ENCODE data around the gene HSD17B14. TPM values are rescaled to one million over a fixed set of nuclear protein-coding genes. Genes with fewer than 3 reads are reported as not detected.

The HSD17B14 gene
- total and polyA plus RNA-seq, 4 donors, result 3.7 to 12.6 (median 8.1) TPM

GRCh38 chr19:48830965-48831364 is 5.3 kb downstream of the HSD17B14 start:
- no peak overlapping the region for H3K9ac ChIP-seq (ENCODE audit: low read depth in 1 of 2, low read length in 2 of 2)
- no peak overlapping the region for H3K4me3 ChIP-seq (ENCODE audit: low read depth in 1 of 3, low read length in 3 of 3)
- peaks cover 0 to 14% (median 4%) of the 10 kb centered on the region in 4 donors for H3K36me3 ChIP-seq (ENCODE audit: control insufficient read depth in 4 of 4, insufficient read depth in 3 of 4, low read depth in 1 of 4, low read length in 3 of 4)
- peaks cover 3 to 33% (median 24%) of the 10 kb centered on the region in 4 donors for H3K4me1 ChIP-seq (ENCODE audit: control insufficient read depth in 4 of 4, insufficient read depth in 4 of 4, low read length in 3 of 4)
- no peaks in the 10 kb centered on the region for H3K9me3 ChIP-seq (ENCODE audit: control insufficient read depth in 4 of 4, low read length in 3 of 4)
- WGBS, result 97% methylated on average over 4 of the region's 4 CpGs
- no peaks in the 10 kb centered on the region for H3K27me3 ChIP-seq (ENCODE audit: control insufficient read depth in 4 of 4, insufficient read depth in 4 of 4, low read length in 3 of 4)
- no peak for DNase-seq (ENCODE audit: low spot score)
- no peak for TF ChIP-seq YY1 (IDR thresholded peaks at IDR 0.05)
- H3K27ac ChIP-seq (ENCODE audit: low read depth in 1 of 2, low read length in 2 of 2), result no peak overlapping the region

DNA sequence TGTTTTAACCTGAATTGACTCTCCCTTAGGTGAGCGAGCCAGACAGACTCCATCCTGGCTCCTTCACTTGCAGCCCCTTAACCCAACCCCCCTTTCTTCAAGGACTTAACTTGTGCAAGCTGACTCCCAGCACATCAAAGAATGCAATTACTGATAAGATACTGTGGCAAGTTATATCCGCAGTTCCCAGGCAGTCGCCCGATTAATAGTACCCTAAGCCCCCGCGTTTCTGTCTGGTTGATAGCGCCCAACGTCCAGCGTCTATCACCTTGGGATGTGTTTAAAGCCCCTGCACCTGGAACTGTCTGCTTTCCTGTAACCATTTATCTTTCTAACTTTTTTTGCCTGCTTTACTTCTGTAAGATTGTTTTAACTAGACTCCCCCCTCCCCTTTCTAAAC is 6.2 kb downstream of the HSD17B14 start:
- Histone ChIP-seq H3K9ac (ENCODE audit: low read depth in 1 of 2, low read length in 2 of 2) (no peak overlapping the region), H3K4me1 (ENCODE audit: control insufficient read depth in 4 of 4, insufficient read depth in 4 of 4, low read length in 3 of 4) (peaks cover 3 to 30% (median 21%) of the 10 kb centered on the region in 4 donors), H3K27me3 (ENCODE audit: control insufficient read depth in 4 of 4, insufficient read depth in 4 of 4, low read length in 3 of 4) (no peaks in the 10 kb centered on the region), H3K27ac (ENCODE audit: low read depth in 1 of 2, low read length in 2 of 2) (no peak overlapping the region), H3K36me3 (ENCODE audit: control insufficient read depth in 4 of 4, insufficient read depth in 3 of 4, low read depth in 1 of 4, low read length in 3 of 4) (peaks cover 0 to 14% (median 4%) of the 10 kb centered on the region in 4 donors), H3K9me3 (ENCODE audit: control insufficient read depth in 4 of 4, low read length in 3 of 4) (no peaks in the 10 kb centered on the region), H3K4me3 (ENCODE audit: low read depth in 1 of 3, low read length in 3 of 3) (no peak overlapping the region)
- TF ChIP-seq JUND (IDR thresholded peaks at IDR 0.05), result no peak
- TF ChIP-seq SP1 (IDR thresholded peaks at IDR 0.05), result no peak
- TF ChIP-seq HNF4A (conservative IDR thresholded peaks at IDR 0.05), result no peak
- no peak for TF ChIP-seq RAD21 (IDR thresholded peaks at IDR 0.05)
- no peak for TF ChIP-seq FOXA1 (IDR thresholded peaks at IDR 0.05)
- no peak for TF ChIP-seq EGR1 (IDR thresholded peaks at IDR 0.05; ENCODE audit: low read depth in 2 of 2)
- 83% methylated on average over 9 of the region's 9 CpGs for WGBS
- DNase-seq (ENCODE audit: low spot score), result no peak

- Histone ChIP-seq H3K9ac (ENCODE audit: low read depth in 1 of 2, low read length in 2 of 2) (no peak overlapping the region), H3K4me3 (ENCODE audit: low read depth in 1 of 3, low read length in 3 of 3) (no peak overlapping the region), H3K4me1 (ENCODE audit: control insufficient read depth in 4 of 4, insufficient read depth in 4 of 4, low read length in 3 of 4) (peaks cover 3 to 27% (median 21%) of the 10 kb centered on the region in 4 donors), H3K27me3 (ENCODE audit: control insufficient read depth in 4 of 4, insufficient read depth in 4 of 4, low read length in 3 of 4) (no peaks in the 10 kb centered on the region), H3K36me3 (ENCODE audit: control insufficient read depth in 4 of 4, insufficient read depth in 3 of 4, low read depth in 1 of 4, low read length in 3 of 4) (peaks cover 0 to 16% (median 6%) of the 10 kb centered on the region in 4 donors), H3K27ac (ENCODE audit: low read depth in 1 of 2, low read length in 2 of 2) (peak overlapping the region; percentile 73 to 84), H3K9me3 (ENCODE audit: control insufficient read depth in 4 of 4, low read length in 3 of 4) (no peaks in the 10 kb centered on the region)
- DNase-seq (ENCODE audit: low spot score), result no peak
- TF ChIP-seq, protein P1, sequence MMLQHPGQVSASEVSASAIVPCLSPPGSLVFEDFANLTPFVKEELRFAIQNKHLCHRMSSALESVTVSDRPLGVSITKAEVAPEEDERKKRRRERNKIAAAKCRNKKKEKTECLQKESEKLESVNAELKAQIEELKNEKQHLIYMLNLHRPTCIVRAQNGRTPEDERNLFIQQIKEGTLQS (IDR thresholded peaks at IDR 0.05), result no peak
- TF ChIP-seq, protein P2, sequence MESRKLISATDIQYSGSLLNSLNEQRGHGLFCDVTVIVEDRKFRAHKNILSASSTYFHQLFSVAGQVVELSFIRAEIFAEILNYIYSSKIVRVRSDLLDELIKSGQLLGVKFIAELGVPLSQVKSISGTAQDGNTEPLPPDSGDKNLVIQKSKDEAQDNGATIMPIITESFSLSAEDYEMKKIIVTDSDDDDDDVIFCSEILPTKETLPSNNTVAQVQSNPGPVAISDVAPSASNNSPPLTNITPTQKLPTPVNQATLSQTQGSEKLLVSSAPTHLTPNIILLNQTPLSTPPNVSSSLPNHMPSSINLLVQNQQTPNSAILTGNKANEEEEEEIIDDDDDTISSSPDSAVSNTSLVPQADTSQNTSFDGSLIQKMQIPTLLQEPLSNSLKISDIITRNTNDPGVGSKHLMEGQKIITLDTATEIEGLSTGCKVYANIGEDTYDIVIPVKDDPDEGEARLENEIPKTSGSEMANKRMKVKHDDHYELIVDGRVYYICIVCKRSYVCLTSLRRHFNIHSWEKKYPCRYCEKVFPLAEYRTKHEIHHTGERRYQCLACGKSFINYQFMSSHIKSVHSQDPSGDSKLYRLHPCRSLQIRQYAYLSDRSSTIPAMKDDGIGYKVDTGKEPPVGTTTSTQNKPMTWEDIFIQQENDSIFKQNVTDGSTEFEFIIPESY (IDR thresholded peaks at IDR 0.05), result no peak
- TF ChIP-seq SP1 (IDR thresholded peaks at IDR 0.05) (peak; percentile 64), HNF4A (conservative IDR thresholded peaks at IDR 0.05) (peak; percentile 76 to 81), NR2F2 (IDR thresholded peaks at IDR 0.05) (no peak), MAX (IDR thresholded peaks at IDR 0.05) (peak; percentile 46), TAF1 (conservative IDR thresholded peaks at IDR 0.05) (no peak), FOXA2 (IDR thresholded peaks at IDR 0.05) (peak; percentile 54), EGR1 (IDR thresholded peaks at IDR 0.05; ENCODE audit: low read depth in 2 of 2) (no peak), CTCF (IDR thresholded peaks at IDR 0.05; ENCODE audit: low read depth, low read length, missing input control) (peak; percentile 27), RAD21 (IDR thresholded peaks at IDR 0.05) (peak; percentile 53 to 61), JUND (IDR thresholded peaks at IDR 0.05) (no peak), RXRA (IDR thresholded peaks at IDR 0.05) (peak; percentile 66 to 83), YY1 (IDR thresholded peaks at IDR 0.05) (no peak), GABPA (IDR thresholded peaks at IDR 0.05 in 1 of 2, conservative IDR thresholded peaks at IDR 0.05 in 1 of 2) (no peak), HNF4G (IDR thresholded peaks at IDR 0.05) (peak; percentile 33), FOXA1 (IDR thresholded peaks at IDR 0.05) (peak; percentile 65)
- TF ChIP-seq, protein P3, sequence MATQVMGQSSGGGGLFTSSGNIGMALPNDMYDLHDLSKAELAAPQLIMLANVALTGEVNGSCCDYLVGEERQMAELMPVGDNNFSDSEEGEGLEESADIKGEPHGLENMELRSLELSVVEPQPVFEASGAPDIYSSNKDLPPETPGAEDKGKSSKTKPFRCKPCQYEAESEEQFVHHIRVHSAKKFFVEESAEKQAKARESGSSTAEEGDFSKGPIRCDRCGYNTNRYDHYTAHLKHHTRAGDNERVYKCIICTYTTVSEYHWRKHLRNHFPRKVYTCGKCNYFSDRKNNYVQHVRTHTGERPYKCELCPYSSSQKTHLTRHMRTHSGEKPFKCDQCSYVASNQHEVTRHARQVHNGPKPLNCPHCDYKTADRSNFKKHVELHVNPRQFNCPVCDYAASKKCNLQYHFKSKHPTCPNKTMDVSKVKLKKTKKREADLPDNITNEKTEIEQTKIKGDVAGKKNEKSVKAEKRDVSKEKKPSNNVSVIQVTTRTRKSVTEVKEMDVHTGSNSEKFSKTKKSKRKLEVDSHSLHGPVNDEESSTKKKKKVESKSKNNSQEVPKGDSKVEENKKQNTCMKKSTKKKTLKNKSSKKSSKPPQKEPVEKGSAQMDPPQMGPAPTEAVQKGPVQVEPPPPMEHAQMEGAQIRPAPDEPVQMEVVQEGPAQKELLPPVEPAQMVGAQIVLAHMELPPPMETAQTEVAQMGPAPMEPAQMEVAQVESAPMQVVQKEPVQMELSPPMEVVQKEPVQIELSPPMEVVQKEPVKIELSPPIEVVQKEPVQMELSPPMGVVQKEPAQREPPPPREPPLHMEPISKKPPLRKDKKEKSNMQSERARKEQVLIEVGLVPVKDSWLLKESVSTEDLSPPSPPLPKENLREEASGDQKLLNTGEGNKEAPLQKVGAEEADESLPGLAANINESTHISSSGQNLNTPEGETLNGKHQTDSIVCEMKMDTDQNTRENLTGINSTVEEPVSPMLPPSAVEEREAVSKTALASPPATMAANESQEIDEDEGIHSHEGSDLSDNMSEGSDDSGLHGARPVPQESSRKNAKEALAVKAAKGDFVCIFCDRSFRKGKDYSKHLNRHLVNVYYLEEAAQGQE (IDR thresholded peaks at IDR 0.05), result peak; percentile 76
- 40% methylated on average over 8 of the region's 8 CpGs for WGBS
Observed at GRCh38 chr19:48826606-48827020, 9.7 kb downstream of the HSD17B14 start.
